ENCODE measurements around the gene TMCC1. TPM values are rescaled to one million over a fixed set of nuclear protein-coding genes. Genes with fewer than 3 reads are reported as not detected.
"Not testable (repeated sequence)": the region's sequence is repeated elsewhere in the genome, so short reads cannot be mapped to it uniquely, and the experiment has no call there.

TMCC1 gene
- total RNA-seq, 1 experiment from 2014 or later = 23.0 TPM

GRCh38 chr3:129845956-129846355 lies 47.6 kb downstream of the TMCC1 start:
- Histone ChIP-seq H3K27me3 (ENCODE audit: low read length) (no peaks in the 10 kb centered on the region), H3K4me3 (ENCODE audit: low read length) (no peak overlapping the region), H3K79me2 (ENCODE audit: low read length) (peaks cover 73% of the 10 kb centered on the region), H4K20me1 (ENCODE audit: insufficient read depth, low read depth, low read length) (no peaks in the 10 kb centered on the region), H3K4me1 (ENCODE audit: low read length) (no peaks in the 10 kb centered on the region), H3K9me2 (replicated peaks; ENCODE audit: insufficient read depth, low read length) (no peaks in the 10 kb centered on the region), H3K9me3 (ENCODE audit: low read length) (no peaks in the 10 kb centered on the region), H2AFZ (ENCODE audit: low read length) (no peak overlapping the region), H3K9ac (ENCODE audit: low read length) (no peak overlapping the region), H3K36me3 (ENCODE audit: insufficient read depth, low read length) (peaks cover 13% of the 10 kb centered on the region), H3K4me2 (ENCODE audit: low read depth, low read length, poor library complexity, severe bottlenecking) (no peak overlapping the region), H3K27ac (ENCODE audit: low read length) (no peak overlapping the region)
- no peak for DNase-seq

GRCh38 chr3:129840707-129841360 lies 52.7 kb downstream of the TMCC1 start:
- no peaks in the 10 kb centered on the region for H3K9me2 ChIP-seq (replicated peaks; ENCODE audit: insufficient read depth, low read length)
- H4K20me1 ChIP-seq (ENCODE audit: insufficient read depth, low read depth, low read length) = no peaks in the 10 kb centered on the region
- no peaks in the 10 kb centered on the region for H3K27me3 ChIP-seq (ENCODE audit: low read length)

DNA sequence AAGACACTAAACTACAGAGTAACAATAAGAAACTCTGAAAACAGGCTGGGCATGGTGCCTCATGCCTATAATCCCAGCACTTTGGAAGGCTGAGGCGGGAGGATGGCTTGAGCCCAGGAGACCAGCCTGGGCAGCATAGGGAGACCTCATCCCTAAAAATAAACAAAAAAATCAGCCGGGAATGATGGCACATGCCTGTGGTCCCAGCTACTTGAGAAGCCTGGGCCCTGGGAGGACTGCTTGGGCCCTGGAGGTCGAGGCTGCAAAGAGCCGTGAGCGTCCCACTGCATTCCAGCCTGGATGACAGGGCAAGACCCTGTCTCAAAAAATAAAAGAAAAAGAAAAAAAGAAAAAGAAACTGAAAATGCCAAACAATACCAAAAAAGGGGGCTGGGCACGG lies 55.4 kb downstream of the TMCC1 start:
- Histone ChIP-seq H3K36me3 (ENCODE audit: insufficient read depth, low read length) (no peaks in the 10 kb centered on the region), H3K27ac (ENCODE audit: low read length) (no peak overlapping the region), H3K79me2 (ENCODE audit: low read length) (peaks cover 83% of the 10 kb centered on the region), H2AFZ (ENCODE audit: low read length) (no peak overlapping the region), H3K27me3 (ENCODE audit: low read length) (no peaks in the 10 kb centered on the region), H3K9ac (ENCODE audit: low read length) (no peak overlapping the region), H3K4me2 (ENCODE audit: low read depth, low read length, poor library complexity, severe bottlenecking) (no peak overlapping the region), H4K20me1 (ENCODE audit: insufficient read depth, low read depth, low read length) (no peaks in the 10 kb centered on the region), H3K4me1 (ENCODE audit: low read length) (no peaks in the 10 kb centered on the region), H3K9me2 (replicated peaks; ENCODE audit: insufficient read depth, low read length) (no peaks in the 10 kb centered on the region), H3K9me3 (ENCODE audit: low read length) (no peaks in the 10 kb centered on the region), H3K4me3 (ENCODE audit: low read length) (no peak overlapping the region)
- DNase-seq = no peak

More at GRCh38 chr3:129840707-129841360, 52.7 kb downstream of the TMCC1 start:
- Histone ChIP-seq H3K4me3 (ENCODE audit: low read length) (no peak overlapping the region), H3K36me3 (ENCODE audit: insufficient read depth, low read length) (no peaks in the 10 kb centered on the region), H3K4me1 (ENCODE audit: low read length) (no peaks in the 10 kb centered on the region), H3K9ac (ENCODE audit: low read length) (no peak overlapping the region), H3K79me2 (ENCODE audit: low read length) (peaks cover 84% of the 10 kb centered on the region), H3K27ac (ENCODE audit: low read length) (no peak overlapping the region), H2AFZ (ENCODE audit: low read length) (no peak overlapping the region), H3K4me2 (ENCODE audit: low read depth, low read length, poor library complexity, severe bottlenecking) (no peak overlapping the region), H3K9me3 (ENCODE audit: low read length) (no peaks in the 10 kb centered on the region)
- no peak for DNase-seq

- Histone ChIP-seq H3K27me3 (ENCODE audit: low read length) (no peaks in the 10 kb centered on the region), H3K36me3 (ENCODE audit: insufficient read depth, low read length) (no peaks in the 10 kb centered on the region), H3K79me2 (ENCODE audit: low read length) (peaks cover 79% of the 10 kb centered on the region), H3K4me2 (ENCODE audit: low read depth, low read length, poor library complexity, severe bottlenecking) (no peak overlapping the region), H4K20me1 (ENCODE audit: insufficient read depth, low read depth, low read length) (no peaks in the 10 kb centered on the region), H3K9me2 (replicated peaks; ENCODE audit: insufficient read depth, low read length) (no peaks in the 10 kb centered on the region), H3K9ac (ENCODE audit: low read length) (no peak overlapping the region), H3K4me3 (ENCODE audit: low read length) (no peak overlapping the region), H3K9me3 (ENCODE audit: low read length) (no peaks in the 10 kb centered on the region), H2AFZ (ENCODE audit: low read length) (no peak overlapping the region), H3K4me1 (ENCODE audit: low read length) (no peaks in the 10 kb centered on the region), H3K27ac (ENCODE audit: low read length) (no peak overlapping the region)
- DNase-seq = no peak
These were observed 56.4 kb downstream of the TMCC1 start for GRCh38 chr3:129837065-129837642.

GRCh38 chr3:129836381-129837064 lies 57.0 kb downstream of the TMCC1 start:
- no peaks in the 10 kb centered on the region for H3K36me3 ChIP-seq (ENCODE audit: insufficient read depth, low read length)
- H3K9ac ChIP-seq (ENCODE audit: low read length) = no peak overlapping the region
- no peak overlapping the region for H3K27ac ChIP-seq (ENCODE audit: low read length)
- no peak overlapping the region for H3K4me3 ChIP-seq (ENCODE audit: low read length)
- DNase-seq = no peak
- no peak overlapping the region for H3K4me2 ChIP-seq (ENCODE audit: low read depth, low read length, poor library complexity, severe bottlenecking)
- no peaks in the 10 kb centered on the region for H3K27me3 ChIP-seq (ENCODE audit: low read length)
- H3K79me2 ChIP-seq (ENCODE audit: low read length) = peaks cover 75% of the 10 kb centered on the region
- H3K9me3 ChIP-seq (ENCODE audit: low read length) = no peaks in the 10 kb centered on the region
- H2AFZ ChIP-seq (ENCODE audit: low read length) = no peak overlapping the region
- H3K4me1 ChIP-seq (ENCODE audit: low read length) = no peaks in the 10 kb centered on the region
- H4K20me1 ChIP-seq (ENCODE audit: insufficient read depth, low read depth, low read length) = no peaks in the 10 kb centered on the region
- H3K9me2 ChIP-seq (replicated peaks; ENCODE audit: insufficient read depth, low read length) = no peaks in the 10 kb centered on the region

DNA sequence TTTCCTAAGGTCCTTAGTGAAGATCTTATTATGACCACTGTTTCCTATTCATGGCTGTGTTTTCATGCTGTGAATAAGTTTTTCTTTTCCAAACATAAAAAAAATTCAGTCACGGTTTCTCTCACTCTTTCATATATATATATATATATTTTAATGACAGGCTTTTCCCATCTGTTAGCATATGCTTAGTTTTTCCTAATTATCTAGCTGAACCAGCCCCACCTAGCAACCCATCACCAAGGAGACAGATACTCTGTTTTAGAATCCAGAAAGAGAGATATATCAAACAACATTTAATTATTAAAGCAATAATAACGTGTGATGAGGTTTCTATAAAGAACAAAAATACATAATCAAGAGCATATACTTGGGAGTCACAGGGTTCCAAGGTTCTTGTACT lies 58.3 kb downstream of the TMCC1 start:
- peaks cover 70% of the 10 kb centered on the region for H3K79me2 ChIP-seq (ENCODE audit: low read length)
- H3K27me3 ChIP-seq (ENCODE audit: low read length) = no peaks in the 10 kb centered on the region
- H3K4me2 ChIP-seq (ENCODE audit: low read depth, low read length, poor library complexity, severe bottlenecking) = no peak overlapping the region
- no peak overlapping the region for H3K27ac ChIP-seq (ENCODE audit: low read length)
- peaks cover 4% of the 10 kb centered on the region for H3K4me1 ChIP-seq (ENCODE audit: low read length)
- no peaks in the 10 kb centered on the region for H4K20me1 ChIP-seq (ENCODE audit: insufficient read depth, low read depth, low read length)
- DNase-seq = no peak
- no peaks in the 10 kb centered on the region for H3K36me3 ChIP-seq (ENCODE audit: insufficient read depth, low read length)
- no peaks in the 10 kb centered on the region for H3K9me3 ChIP-seq (ENCODE audit: low read length)
- no peak overlapping the region for H3K4me3 ChIP-seq (ENCODE audit: low read length)
- no peak overlapping the region for H2AFZ ChIP-seq (ENCODE audit: low read length)
- no peak overlapping the region for H3K9ac ChIP-seq (ENCODE audit: low read length)
- H3K9me2 ChIP-seq (replicated peaks; ENCODE audit: insufficient read depth, low read length) = no peaks in the 10 kb centered on the region

DNA sequence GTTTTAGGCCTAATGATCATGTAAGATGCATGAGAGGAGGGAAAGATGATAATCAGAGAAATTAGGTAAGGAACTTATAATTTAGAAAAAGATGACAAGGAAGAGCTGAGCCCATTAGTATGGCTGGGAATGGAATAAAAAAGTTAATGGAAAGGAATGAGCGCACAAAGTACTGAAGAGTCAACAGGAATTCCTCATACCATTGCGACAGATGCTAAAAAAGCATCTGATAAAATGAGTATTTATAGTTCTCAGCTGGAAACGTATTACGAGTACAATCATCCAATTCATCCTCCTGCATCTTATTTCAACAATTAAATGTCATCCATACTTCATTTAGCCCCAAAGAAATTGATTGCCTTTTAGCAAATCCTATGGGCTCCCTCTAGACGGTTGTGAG lies 58.9 kb downstream of the TMCC1 start:
- Histone ChIP-seq H3K27me3 (ENCODE audit: low read length) (no peaks in the 10 kb centered on the region), H3K9me2 (replicated peaks; ENCODE audit: insufficient read depth, low read length) (no peaks in the 10 kb centered on the region), H4K20me1 (ENCODE audit: insufficient read depth, low read depth, low read length) (no peaks in the 10 kb centered on the region), H3K4me3 (ENCODE audit: low read length) (no peak overlapping the region), H3K9ac (ENCODE audit: low read length) (no peak overlapping the region), H3K4me2 (ENCODE audit: low read depth, low read length, poor library complexity, severe bottlenecking) (no peak overlapping the region), H3K36me3 (ENCODE audit: insufficient read depth, low read length) (no peaks in the 10 kb centered on the region), H3K79me2 (ENCODE audit: low read length) (peaks cover 64% of the 10 kb centered on the region), H3K9me3 (ENCODE audit: low read length) (no peaks in the 10 kb centered on the region), H3K27ac (ENCODE audit: low read length) (no peak overlapping the region), H2AFZ (ENCODE audit: low read length) (no peak overlapping the region), H3K4me1 (ENCODE audit: low read length) (peaks cover 10% of the 10 kb centered on the region)
- no peak for DNase-seq

- not testable (repeated sequence) for DNase-seq; H3K27ac ChIP-seq (ENCODE audit: low read length); H4K20me1 ChIP-seq (ENCODE audit: insufficient read depth, low read depth, low read length); H3K27me3 ChIP-seq (ENCODE audit: low read length); H3K4me3 ChIP-seq (ENCODE audit: low read length); H3K4me2 ChIP-seq (ENCODE audit: low read depth, low read length, poor library complexity, severe bottlenecking); H3K9me3 ChIP-seq (ENCODE audit: low read length); H3K36me3 ChIP-seq (ENCODE audit: insufficient read depth, low read length); H3K9ac ChIP-seq (ENCODE audit: low read length); H3K9me2 ChIP-seq (replicated peaks; ENCODE audit: insufficient read depth, low read length); H2AFZ ChIP-seq (ENCODE audit: low read length)
- Histone ChIP-seq H3K4me1 (ENCODE audit: low read length) (peaks cover 37% of the 10 kb centered on the region), H3K79me2 (ENCODE audit: low read length) (peaks cover 52% of the 10 kb centered on the region)
These were observed 61.6 kb downstream of the TMCC1 start for GRCh38 chr3:129831942-129832341.
